Smooth muscle cell (in vitro differentiated cells): ENCODE measurements around the gene COQ8A. TPM values are rescaled to one million over a fixed set of nuclear protein-coding genes. Genes with fewer than 3 reads are reported as not detected.

Experiments
- DNase-seq: peaks from one replicate; lab custom pipeline; 2025; ENCODE audit not compliant: unreplicated experiment; lab: John Stamatoyannopoulos, UW
- H2AFZ ChIP-seq: fragments of 200-600 bp; sonication (generic); 2 replicates; pipeline ENCODE4 v1.6.0; 2016; ENCODE audit warnings: antibody characterized with exemption, low read depth, mild to moderate bottlenecking
- H3F3A ChIP-seq: fragments of 200-600 bp; sonication (generic); 2 replicates; pipeline ENCODE4 v1.6.0; 2017; ENCODE audit warnings: antibody characterized with exemption, low read depth
- H3K27ac ChIP-seq: fragments of 200-600 bp; sonication (generic); 2 replicates; pipeline ENCODE4 v1.5.1; 2016; ENCODE audit warnings: low read depth, mild to moderate bottlenecking
- H3K27me3 ChIP-seq: fragments of 200-600 bp; sonication (generic); 2 replicates; pipeline ENCODE4 v1.6.1; 2016; ENCODE audit warnings: low read depth, mild to moderate bottlenecking
- H3K36me3 ChIP-seq: fragments of 200-600 bp; sonication (generic); 2 replicates; pipeline ENCODE4 v1.5.1; 2016; ENCODE audit warnings: low read depth
- H3K4me1 ChIP-seq: fragments of 200-600 bp; sonication (generic); 2 replicates; pipeline ENCODE4 v1.5.1; 2016; ENCODE audit warnings: low read depth
- H3K4me2 ChIP-seq: fragments of 200-600 bp; sonication (generic); 2 replicates; pipeline ENCODE4 v1.6.0; 2016; ENCODE audit warnings: mild to moderate bottlenecking
- H3K4me3 ChIP-seq: fragments of 200-600 bp; sonication (generic); 2 replicates; pipeline ENCODE4 v1.5.1; 2016; ENCODE audit warnings: mild to moderate bottlenecking
- H3K79me2 ChIP-seq: fragments of 200-600 bp; sonication (generic); 2 replicates; pipeline ENCODE4 v1.6.0; 2016; ENCODE audit warnings: low read depth, mild to moderate bottlenecking
- H3K9ac ChIP-seq: fragments of 200-600 bp; sonication (generic); 2 replicates; pipeline ENCODE4 v1.6.0; 2016; ENCODE audit warnings: low read depth
- H3K9me3 ChIP-seq: fragments of 200-600 bp; sonication (generic); replicated peaks from 2 replicates; pipeline ENCODE4 v1.5.1; 2016; ENCODE audit warnings: low read depth
- H4K20me1 ChIP-seq: fragments of 200-600 bp; sonication (generic); 2 replicates; pipeline ENCODE4 v1.6.0; 2016; ENCODE audit warnings: low read depth
- CTCF ChIP-seq: fragments of 200-600 bp; sonication (generic); IDR thresholded peaks from 2 replicates; pipeline ENCODE4 v1.5.1; 2017; ENCODE audit warnings: borderline replicate concordance, mild to moderate bottlenecking, antibody characterized with exemption; ENCODE audit not compliant: insufficient read depth, poor library complexity, severe bottlenecking
- WGBS: methylation state at CpG from one replicate; pipeline ENCODE4 v1.1.7; 2016; ENCODE audit warnings: low lambda C conversion rate; 5-methylcytosine and 5-hydroxymethylcytosine counted together
- polyA plus RNA-seq: library from polyadenylated mRNA; unstranded; fragments of >200 nt; fragmentation: Nextera tagmentation; extraction: Ambion mirVana; gene quantifications from 2 replicates; pipeline ENCODE4 v1.2.1, GENCODE V29; 2016
- total RNA-seq: library from RNA; depleted of rRNA; stranded (reverse); fragments of >200 nt; gene quantifications from 2 replicates; pipeline ENCODE4 v1.2.3, GENCODE V29; 2014

Gene COQ8A
- total and polyA plus RNA-seq, 2 experiments from 2014 or later: 3.1 to 3.4 TPM

- 85% methylated on average over 17 of the region's 18 CpGs for WGBS
- Histone ChIP-seq H3K79me2 (no peaks in the 10 kb centered on the region), H3K4me1 (no peaks in the 10 kb centered on the region), H3K9ac (no peak overlapping the region), H3K36me3 (no peaks in the 10 kb centered on the region), H3K4me2 (no peak overlapping the region), H2AFZ (no peak overlapping the region), H3K27me3 (no peaks in the 10 kb centered on the region), H3K27ac (no peak overlapping the region), H3K4me3 (no peak overlapping the region), H3F3A (peaks cover 7% of the 10 kb centered on the region), H4K20me1 (no peaks in the 10 kb centered on the region), H3K9me3 (no peaks in the 10 kb centered on the region)
- DNase-seq: no peak
- TF ChIP-seq CTCF: no peak
Measured at GRCh38 chr1:226984521-226985238, 44.6 kb downstream of the COQ8A start.

- no peak for TF ChIP-seq CTCF
- Histone ChIP-seq H4K20me1 (no peaks in the 10 kb centered on the region), H2AFZ (no peak overlapping the region), H3K27ac (no peak overlapping the region), H3K9ac (no peak overlapping the region), H3K4me2 (no peak overlapping the region), H3F3A (peaks cover 7% of the 10 kb centered on the region), H3K36me3 (no peaks in the 10 kb centered on the region), H3K27me3 (no peaks in the 10 kb centered on the region), H3K4me1 (no peaks in the 10 kb centered on the region), H3K9me3 (no peaks in the 10 kb centered on the region), H3K4me3 (no peak overlapping the region), H3K79me2 (no peaks in the 10 kb centered on the region)
- 82% methylated on average over 20 of the region's 20 CpGs for WGBS
- DNase-seq: no peak
Measured at GRCh38 chr1:226985239-226985838, 45.2 kb downstream of the COQ8A start.

GRCh38 chr1:226985839-226986463, 45.9 kb downstream of the COQ8A start:
- no peaks in the 10 kb centered on the region for H3K36me3 ChIP-seq

More at GRCh38 chr1:226985839-226986463, 45.9 kb downstream of the COQ8A start:
- Histone ChIP-seq H3K4me2 (no peak overlapping the region), H2AFZ (no peak overlapping the region), H4K20me1 (no peaks in the 10 kb centered on the region), H3K9ac (no peak overlapping the region), H3K27ac (no peak overlapping the region), H3K4me1 (no peaks in the 10 kb centered on the region), H3K4me3 (no peak overlapping the region), H3K79me2 (no peaks in the 10 kb centered on the region), H3F3A (peaks cover 7% of the 10 kb centered on the region), H3K27me3 (no peaks in the 10 kb centered on the region), H3K9me3 (no peaks in the 10 kb centered on the region)
- WGBS: 75% methylated on average over 25 of the region's 25 CpGs
- no peak for DNase-seq
- TF ChIP-seq CTCF: no peak
